Measurements from ENCODE around the gene AFF1. TPM values are rescaled to one million over a fixed set of nuclear protein-coding genes. Genes with fewer than 3 reads are reported as not detected.
"Not testable (repeated sequence)": the region's sequence is repeated elsewhere in the genome, so short reads cannot be mapped to it uniquely, and the experiment has no call there.

The AFF1 gene
- polyA plus RNA-seq, 3 donors from 2014 or later = 10.1 to 35.3 (median 13.9) TPM

- H3K27ac Mint-ChIP-seq = peak overlapping the region in 1 of 6 donors; percentile 32
Observed at GRCh38 chr4:87067124-87067885, 132.5 kb downstream of the AFF1 start.

GRCh38 chr4:87068583-87069021 is 133.8 kb downstream of the AFF1 start:
- Mint-ChIP-seq H3K36me3 (no peaks in the 10 kb centered on the region), H3K27me3 (ENCODE audit: low read depth in 3 of 3) (peaks cover 0 to 3% (median 1%) of the 10 kb centered on the region in 3 donors), H3K4me3 (no peak overlapping the region), H3K9me3 (no peaks in the 10 kb centered on the region), H3K27ac (no peak overlapping the region), H3K4me1 (peaks cover 26 to 68% of the 10 kb centered on the region in 2 donors)
- DNase-seq = no peak

More at GRCh38 chr4:87067124-87067885, 132.5 kb downstream of the AFF1 start:
- Mint-ChIP-seq H3K27me3 (ENCODE audit: low read depth in 3 of 3) (peaks cover 0 to 3% (median 1%) of the 10 kb centered on the region in 3 donors), H3K4me1 (peaks cover 19 to 67% of the 10 kb centered on the region in 2 donors), H3K9me3 (no peaks in the 10 kb centered on the region), H3K36me3 (no peaks in the 10 kb centered on the region), H3K4me3 (no peak overlapping the region)
- no peak for DNase-seq

GRCh38 chr4:87069037-87069742 is 134.4 kb downstream of the AFF1 start:
- Mint-ChIP-seq H3K27me3 (ENCODE audit: low read depth in 3 of 3) (peaks cover 0 to 3% (median 1%) of the 10 kb centered on the region in 3 donors), H3K27ac (no peak overlapping the region), H3K4me3 (no peak overlapping the region), H3K36me3 (no peaks in the 10 kb centered on the region), H3K9me3 (no peaks in the 10 kb centered on the region), H3K4me1 (peaks cover 30 to 68% of the 10 kb centered on the region in 2 donors)
- no peak for DNase-seq

- H3K9me3 Mint-ChIP-seq = no peaks in the 10 kb centered on the region
Observed at GRCh38 chr4:87071401-87071800, 136.6 kb downstream of the AFF1 start.

GRCh38 chr4:87072545-87072944 is 137.7 kb downstream of the AFF1 start:
- peak overlapping the region in 1 of 6 donors; percentile 50 for H3K27ac Mint-ChIP-seq
- H3K4me3 Mint-ChIP-seq = not testable (repeated sequence)

More at GRCh38 chr4:87071401-87071800, 136.6 kb downstream of the AFF1 start:
- H3K36me3 Mint-ChIP-seq = no peaks in the 10 kb centered on the region
- H3K27me3 Mint-ChIP-seq (ENCODE audit: low read depth in 3 of 3) = peaks cover 0 to 1% (median under 1%) of the 10 kb centered on the region in 3 donors
- no peak for DNase-seq
- H3K27ac Mint-ChIP-seq = peak overlapping the region in 4 of 6 donors; percentile 1 to 61 (median 44)
- H3K4me1 Mint-ChIP-seq = peaks cover 32 to 72% of the 10 kb centered on the region in 2 donors
- H3K4me3 Mint-ChIP-seq = no peak overlapping the region

GRCh38 chr4:87073199-87074120 is 138.6 kb downstream of the AFF1 start:
- Mint-ChIP-seq H3K27ac (peak overlapping the region; percentile 50 to 79 (median 63)), H3K4me3 (peak overlapping the region; percentile 83 to 90 (median 86)), H3K4me1 (peaks cover 41 to 75% of the 10 kb centered on the region in 2 donors), H3K36me3 (no peaks in the 10 kb centered on the region), H3K27me3 (ENCODE audit: low read depth in 3 of 3) (peaks cover 0 to 3% (median 0%) of the 10 kb centered on the region in 3 donors), H3K9me3 (no peaks in the 10 kb centered on the region)
- peak; percentile 33 to 55 (median 39) for DNase-seq

More at GRCh38 chr4:87072545-87072944, 137.7 kb downstream of the AFF1 start:
- not testable (repeated sequence) for H3K27me3 Mint-ChIP-seq (ENCODE audit: low read depth in 3 of 3); DNase-seq; H3K36me3 Mint-ChIP-seq; H3K9me3 Mint-ChIP-seq
- H3K4me1 Mint-ChIP-seq = peaks cover 33 to 71% of the 10 kb centered on the region in 2 donors

GRCh38 chr4:87074121-87074488 is 139.3 kb downstream of the AFF1 start:
- no peak for DNase-seq
- peak overlapping the region; percentile 83 to 90 (median 86) for H3K4me3 Mint-ChIP-seq
- no peaks in the 10 kb centered on the region for H3K36me3 Mint-ChIP-seq
- H3K9me3 Mint-ChIP-seq = no peaks in the 10 kb centered on the region
- peak overlapping the region; percentile 50 to 79 (median 63) for H3K27ac Mint-ChIP-seq
- peaks cover 0 to 3% (median 0%) of the 10 kb centered on the region in 3 donors for H3K27me3 Mint-ChIP-seq (ENCODE audit: low read depth in 3 of 3)
- H3K4me1 Mint-ChIP-seq = peaks cover 43 to 76% of the 10 kb centered on the region in 2 donors

GRCh38 chr4:87075876-87076275 is 141.1 kb downstream of the AFF1 start:
- H3K36me3 Mint-ChIP-seq = no peaks in the 10 kb centered on the region
- peak overlapping the region in 1 of 6 donors; percentile 6 for H3K27ac Mint-ChIP-seq
- DNase-seq = no peak
- H3K27me3 Mint-ChIP-seq (ENCODE audit: low read depth in 3 of 3) = peaks cover 0 to 3% (median 0%) of the 10 kb centered on the region in 3 donors
- H3K4me3 Mint-ChIP-seq = no peak overlapping the region
- no peaks in the 10 kb centered on the region for H3K9me3 Mint-ChIP-seq
- peaks cover 56 to 85% of the 10 kb centered on the region in 2 donors for H3K4me1 Mint-ChIP-seq

- H3K27me3 Mint-ChIP-seq (ENCODE audit: low read depth in 3 of 3) = peaks cover 0 to 3% (median 0%) of the 10 kb centered on the region in 3 donors
- no peaks in the 10 kb centered on the region for H3K9me3 Mint-ChIP-seq
- H3K4me3 Mint-ChIP-seq = no peak overlapping the region
- DNase-seq = no peak
- no peaks in the 10 kb centered on the region for H3K36me3 Mint-ChIP-seq
- H3K27ac Mint-ChIP-seq = peak overlapping the region in 1 of 6 donors; percentile 9
- H3K4me1 Mint-ChIP-seq = peaks cover 61 to 84% of the 10 kb centered on the region in 2 donors
Observed at GRCh38 chr4:87076690-87077358, 142.0 kb downstream of the AFF1 start.

GRCh38 chr4:87077914-87078585 is 143.2 kb downstream of the AFF1 start:
- Mint-ChIP-seq H3K36me3 (no peaks in the 10 kb centered on the region), H3K4me1 (peaks cover 57 to 79% of the 10 kb centered on the region in 2 donors), H3K27me3 (ENCODE audit: low read depth in 3 of 3) (peaks cover 0 to 3% (median 0%) of the 10 kb centered on the region in 3 donors), H3K4me3 (no peak overlapping the region), H3K9me3 (no peaks in the 10 kb centered on the region), H3K27ac (peak overlapping the region in 3 of 6 donors; percentile 1 to 18 (median 8))
- no peak for DNase-seq

- DNase-seq = no peak
- Mint-ChIP-seq H3K36me3 (no peaks in the 10 kb centered on the region), H3K27ac (no peak overlapping the region), H3K4me1 (peaks cover 47 to 70% of the 10 kb centered on the region in 2 donors), H3K27me3 (ENCODE audit: low read depth in 3 of 3) (peaks cover 0 to 3% (median 0%) of the 10 kb centered on the region in 3 donors), H3K9me3 (no peaks in the 10 kb centered on the region), H3K4me3 (no peak overlapping the region)
Observed at GRCh38 chr4:87078987-87079486, 144.2 kb downstream of the AFF1 start.

GRCh38 chr4:87079967-87080366 is 145.2 kb downstream of the AFF1 start:
- Mint-ChIP-seq H3K4me3 (peak overlapping the region in 4 of 5 donors; percentile 0 to 41 (median 18)), H3K27ac (peak overlapping the region in 1 of 6 donors; percentile 37), H3K27me3 (ENCODE audit: low read depth in 3 of 3) (peaks cover 0 to 3% (median 0%) of the 10 kb centered on the region in 3 donors), H3K36me3 (peaks cover 0 to 4% (median 3%) of the 10 kb centered on the region in 3 donors), H3K9me3 (no peaks in the 10 kb centered on the region), H3K4me1 (peaks cover 38 to 67% of the 10 kb centered on the region in 2 donors)
- no peak for DNase-seq
